GM12878 (cell line): Measurements from ENCODE around the gene NTM.

Source experiments
- BCLAF1 ChIP-seq: fragments of 450-650 bp; IDR thresholded peaks from 2 replicates; pipeline ENCODE4 v1.6.1; 2017; ENCODE audit warnings: antibody characterized with exemption, mild to moderate bottlenecking, moderate library complexity
- CEBPZ ChIP-seq: fragments of 150-350 bp; IDR thresholded peaks from 2 replicates; pipeline ENCODE4 v1.6.1; 2016; ENCODE audit warnings: low read depth, low read length
- CHD1 ChIP-seq: IDR thresholded peaks from 2 replicates; pipeline ENCODE4 v1.6.1; 2012; ENCODE audit warnings: low read depth, low read length, improper control_type of control experiment
- CTCF ChIP-seq, 3 experiments: IDR thresholded peaks in 2 of 3; conservative IDR thresholded peaks in 1 of 3; 2 replicates each; pipeline ENCODE4 v1.5.1; 2011; ENCODE audit warnings: low read depth in 3 of 3, low read length in 3 of 3, mild to moderate bottlenecking in 3 of 3, control low read depth in 2 of 3, moderate library complexity in 2 of 3, inconsistent platforms in 1 of 3, mixed read lengths in 1 of 3; ENCODE audit not compliant: control insufficient read depth in 2 of 3, insufficient read depth in 1 of 3; ENCODE audit errors: extremely low read depth in 1 of 3
- EED ChIP-seq: sonication (generic); IDR thresholded peaks from 2 replicates; pipeline ENCODE4 v1.6.1; 2016; ENCODE audit warnings: antibody characterized with exemption, low read depth
- EZH2 ChIP-seq: IDR thresholded peaks from 2 replicates; pipeline ENCODE4 v1.6.1; 2012; ENCODE audit warnings: low read depth, mild to moderate bottlenecking, control low read depth, inconsistent platforms, low read length, borderline replicate concordance; ENCODE audit not compliant: control insufficient read depth
- JUNB ChIP-seq: IDR thresholded peaks from 2 replicates; pipeline ENCODE4 v1.6.1; 2016; ENCODE audit warnings: antibody characterized with exemption, mild to moderate bottlenecking
- NFXL1 ChIP-seq: fragments of 450-650 bp; IDR thresholded peaks from 2 replicates; pipeline ENCODE4 v1.6.1; 2017; ENCODE audit warnings: antibody characterized with exemption, mild to moderate bottlenecking, borderline replicate concordance
- PKNOX1 ChIP-seq: fragments of 450-650 bp; IDR thresholded peaks from 2 replicates; pipeline ENCODE4 v1.6.1; 2016; ENCODE audit warnings: mild to moderate bottlenecking
- RUNX3 ChIP-seq: IDR thresholded peaks from 2 replicates; pipeline ENCODE4 v1.6.1; 2012; ENCODE audit warnings: low read length, inconsistent platforms
- SUPT20H ChIP-seq: IDR thresholded peaks from 2 replicates; pipeline ENCODE4 v1.6.1; 2011; ENCODE audit warnings: low read depth, mild to moderate bottlenecking, low read length, moderate library complexity, borderline replicate concordance; ENCODE audit not compliant: control insufficient read depth

- TF ChIP-seq EED (no peak), NFXL1 (no peak), CEBPZ (no peak), CHD1 (no peak), RUNX3 (no peak), PKNOX1 (no peak), SUPT20H (no peak), EZH2 (no peak), CTCF (IDR thresholded peaks at IDR 0.05 in 2 of 3, conservative IDR thresholded peaks at IDR 0.05 in 1 of 3; ENCODE audit: control insufficient read depth in 2 of 3, extremely low read depth in 1 of 3, insufficient read depth in 1 of 3, low read depth in 3 of 3, low read length in 3 of 3) (no peak), JUNB (no peak), BCLAF1 (no peak)
These were observed 652.5 kb downstream of the NTM start for GRCh38 chr11:132022733-132023478.
